Measurements from ENCODE around the gene STAP1.

STAP1 gene

GRCh38 chr4:67554096-67554495 is 4.4 kb upstream of the STAP1 start:
- no peak for DNase-seq (ENCODE audit: low read depth in 1 of 2, low spot score in 1 of 2)

- no peak for DNase-seq (ENCODE audit: low read depth in 1 of 2, low spot score in 1 of 2)
These were observed 3.1 kb upstream of the STAP1 start for GRCh38 chr4:67555447-67555846.

GRCh38 chr4:67556436-67556835 is 2.1 kb upstream of the STAP1 start:
- no peak for DNase-seq (ENCODE audit: low read depth in 1 of 2, low spot score in 1 of 2)

- DNase-seq (ENCODE audit: low read depth in 1 of 2, low spot score in 1 of 2) = no peak
These were observed 6.8 kb downstream of the STAP1 start for GRCh38 chr4:67565284-67565683.

GRCh38 chr4:67566335-67566734 is 7.8 kb downstream of the STAP1 start:
- no peak for DNase-seq (ENCODE audit: low read depth in 1 of 2, low spot score in 1 of 2)

GRCh38 chr4:67568820-67569219 is 10.3 kb downstream of the STAP1 start:
- DNase-seq (ENCODE audit: low read depth in 1 of 2, low spot score in 1 of 2) = no peak

- no peak for DNase-seq (ENCODE audit: low read depth in 1 of 2, low spot score in 1 of 2)
These were observed 12.0 kb downstream of the STAP1 start for GRCh38 chr4:67570537-67570936.

- no peak for DNase-seq (ENCODE audit: low read depth in 1 of 2, low spot score in 1 of 2)
These were observed 13.4 kb downstream of the STAP1 start for GRCh38 chr4:67571975-67572374.

GRCh38 chr4:67573193-67573592 is 14.7 kb downstream of the STAP1 start:
- no peak for DNase-seq (ENCODE audit: low read depth in 1 of 2, low spot score in 1 of 2)

GRCh38 chr4:67575232-67576058 is 16.9 kb downstream of the STAP1 start:
- DNase-seq (ENCODE audit: low read depth in 1 of 2, low spot score in 1 of 2) = no peak

GRCh38 chr4:67576059-67576466 is 17.5 kb downstream of the STAP1 start:
- no peak for DNase-seq (ENCODE audit: low read depth in 1 of 2, low spot score in 1 of 2)

- no peak for DNase-seq (ENCODE audit: low read depth in 1 of 2, low spot score in 1 of 2)
These were observed 18.0 kb downstream of the STAP1 start for GRCh38 chr4:67576538-67576937.

- no peak for DNase-seq (ENCODE audit: low read depth in 1 of 2, low spot score in 1 of 2)
These were observed 22.1 kb downstream of the STAP1 start for GRCh38 chr4:67580577-67580976.

- no peak for DNase-seq (ENCODE audit: low read depth in 1 of 2, low spot score in 1 of 2)
These were observed 22.8 kb downstream of the STAP1 start for GRCh38 chr4:67581208-67581857.

- no peak for DNase-seq (ENCODE audit: low read depth in 1 of 2, low spot score in 1 of 2)
These were observed 23.4 kb downstream of the STAP1 start for GRCh38 chr4:67581913-67582312.

GRCh38 chr4:67584496-67584895 is 26.0 kb downstream of the STAP1 start:
- no peak for DNase-seq (ENCODE audit: low read depth in 1 of 2, low spot score in 1 of 2)

GRCh38 chr4:67587156-67587555 is 28.6 kb downstream of the STAP1 start:
- no peak for DNase-seq (ENCODE audit: low read depth in 1 of 2, low spot score in 1 of 2)

- no peak for DNase-seq (ENCODE audit: low read depth in 1 of 2, low spot score in 1 of 2)
These were observed 35.2 kb downstream of the STAP1 start for GRCh38 chr4:67593741-67594175.

GRCh38 chr4:67603310-67604028 is 44.9 kb downstream of the STAP1 start:
- no peak for DNase-seq (ENCODE audit: low read depth in 1 of 2, low spot score in 1 of 2)

- no peak for DNase-seq (ENCODE audit: low read depth in 1 of 2, low spot score in 1 of 2)
These were observed 45.5 kb downstream of the STAP1 start for GRCh38 chr4:67604029-67604381.

- no peak for DNase-seq (ENCODE audit: low read depth in 1 of 2, low spot score in 1 of 2)
These were observed 46.2 kb downstream of the STAP1 start for GRCh38 chr4:67604749-67605148.

- no peak for DNase-seq (ENCODE audit: low read depth in 1 of 2, low spot score in 1 of 2)
These were observed 49.5 kb downstream of the STAP1 start for GRCh38 chr4:67608027-67608426.

Measured in activated T-helper 1 cell treated with anti-CD3 and anti-CD28 coated beads, Interleukin-2, amount 50 U/mL, for 16 hours (primary cell).